Erythroblast (primary cell): Measurements from ENCODE around the gene SEZ6L.

Experiments
- GATA1 ChIP-seq: IDR thresholded peaks from 2 replicates; pipeline ENCODE4 v1.6.1; 2011; ENCODE audit warnings: low read depth, mild to moderate bottlenecking, control low read depth, low read length, moderate library complexity
- POLR2A ChIP-seq: IDR thresholded peaks from 2 replicates; pipeline ENCODE4 v1.6.1; 2011; ENCODE audit warnings: mild to moderate bottlenecking, low read length

DNA sequence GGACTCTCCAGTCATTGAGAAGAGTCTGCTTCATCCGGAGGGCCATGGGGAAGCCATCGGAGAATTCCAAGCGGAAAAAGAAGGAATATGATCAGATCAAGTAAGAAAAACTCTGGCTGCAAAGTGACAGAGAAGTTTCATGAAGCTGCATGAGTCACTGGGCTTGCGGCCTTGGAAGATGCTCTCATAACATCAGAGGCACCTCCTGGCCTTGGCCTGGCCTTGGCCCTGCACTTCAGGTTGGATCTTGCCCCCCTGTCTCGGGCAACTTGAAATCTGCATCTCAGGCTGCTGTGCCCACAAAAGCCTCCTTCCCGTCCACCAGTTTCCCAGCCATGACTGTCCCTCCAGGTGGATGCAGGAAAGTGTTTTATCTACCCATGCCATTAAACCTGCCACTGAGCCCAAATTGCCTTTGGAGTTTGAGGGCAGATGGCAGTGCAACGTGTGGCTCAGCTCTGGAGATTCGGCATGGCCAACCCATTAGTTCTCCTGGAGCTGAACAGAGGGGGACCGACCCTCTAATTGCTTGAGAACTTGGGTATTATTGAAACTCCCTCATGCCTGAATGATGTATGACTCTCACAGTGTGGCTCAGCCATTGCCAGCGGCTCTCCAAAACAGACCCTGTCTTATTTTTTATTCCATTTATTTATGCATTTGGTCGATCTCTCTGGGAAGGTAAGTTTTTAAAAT, 66.7 kb downstream of the SEZ6L start:
- no peak for TF ChIP-seq POLR2A
- no peak for TF ChIP-seq GATA1
